ENCODE data around the gene THTPA.
"Not testable (repeated sequence)": the region's sequence is repeated elsewhere in the genome, so short reads cannot be mapped to it uniquely, and the experiment has no call there.

Gene THTPA

DNA sequence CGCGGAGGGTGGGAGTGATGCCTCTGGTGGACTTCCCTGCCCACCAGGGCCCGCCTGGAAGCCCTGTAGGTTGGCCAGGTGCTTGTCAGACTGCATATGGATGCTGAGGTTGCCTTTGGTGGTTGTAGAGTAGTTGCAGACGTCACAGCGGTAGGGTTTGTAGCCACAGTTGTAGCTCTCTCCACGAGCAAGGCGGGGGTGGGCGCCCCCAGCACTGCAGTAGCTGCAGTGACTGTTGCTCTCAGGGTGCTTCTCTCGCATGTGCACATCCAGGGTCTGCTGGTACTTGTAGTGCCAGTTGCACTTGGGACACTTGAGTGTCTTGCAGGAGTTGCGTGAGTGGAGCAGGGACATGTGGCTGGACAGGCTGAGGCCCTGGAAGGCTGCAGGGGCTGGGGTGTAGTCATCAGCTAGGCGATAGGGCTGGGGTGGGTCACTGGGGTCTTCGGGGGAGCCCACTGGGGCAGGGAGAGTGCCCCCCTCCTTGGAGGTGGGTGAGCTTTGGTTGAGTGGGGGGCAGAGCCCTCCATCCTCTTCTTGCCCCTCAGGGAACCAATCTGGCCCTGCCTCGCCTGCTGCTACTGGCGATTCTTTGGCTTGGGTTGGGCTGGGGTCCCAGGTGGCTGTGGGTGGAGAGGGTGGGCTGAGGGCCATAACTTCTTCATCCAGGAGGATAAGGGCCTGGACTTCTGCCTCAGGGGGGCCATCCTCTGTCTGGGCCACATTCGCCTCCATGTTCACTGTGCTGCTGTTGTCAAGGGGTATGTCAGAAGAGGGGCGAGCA, 22.2 kb upstream of the THTPA start:
- DNase-seq = no peak

DNA sequence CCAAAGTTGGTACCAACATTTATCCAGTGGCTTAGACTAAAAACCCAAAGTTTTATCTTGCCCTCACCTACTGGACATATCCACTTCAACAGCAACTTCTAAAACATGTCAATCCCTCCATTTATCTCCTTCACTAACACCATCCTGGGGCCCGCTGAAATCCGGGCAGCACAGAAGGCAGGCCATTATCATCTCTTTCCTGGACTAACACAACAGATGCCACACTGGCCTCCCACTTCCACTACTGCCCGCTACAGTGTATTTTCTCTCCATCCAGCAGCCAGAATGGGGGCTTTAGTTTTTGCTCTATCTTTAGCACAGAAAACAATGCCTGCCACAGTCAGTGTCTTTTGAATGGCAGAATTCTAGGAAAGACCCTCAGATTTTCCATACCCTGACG, 20.1 kb upstream of the THTPA start:
- no peak for DNase-seq

DNA sequence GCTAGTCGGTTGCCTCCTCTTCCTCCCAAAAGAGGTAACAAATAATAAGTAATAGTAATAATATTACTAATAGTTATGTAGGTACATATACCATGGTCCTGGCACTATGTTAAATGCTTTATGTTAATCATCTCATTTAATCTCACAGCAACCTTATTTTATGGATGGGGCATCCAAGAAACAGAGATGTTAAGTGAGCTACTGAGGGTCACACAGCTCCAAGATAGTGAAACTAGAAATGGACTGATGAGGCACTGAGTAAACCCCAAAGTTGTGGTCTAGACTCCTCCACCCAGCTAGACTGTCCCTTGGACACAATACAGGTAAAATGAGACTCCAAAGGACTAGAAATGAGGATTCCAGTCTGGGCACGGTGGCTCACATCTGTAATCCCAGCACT, 19.6 kb upstream of the THTPA start:
- no peak for DNase-seq

DNA sequence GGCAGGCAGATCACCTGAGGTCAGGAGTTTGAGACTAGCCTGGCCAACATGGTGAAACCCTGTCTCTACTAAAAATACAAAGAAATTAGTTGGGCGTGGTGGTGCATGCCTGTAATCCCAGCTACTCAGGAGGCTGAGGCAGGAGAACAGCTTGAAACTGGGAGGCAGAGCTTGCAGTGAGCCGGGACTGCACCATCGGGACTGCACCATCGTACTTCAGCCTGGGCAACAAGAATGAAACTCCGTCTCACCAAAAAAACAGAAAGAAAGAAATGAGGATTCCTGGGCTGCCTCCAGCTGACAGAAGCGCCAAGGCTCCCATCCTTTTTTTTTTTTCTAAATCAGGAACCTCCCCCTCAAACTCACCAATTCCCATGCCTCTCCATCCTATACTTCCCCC, 19.2 kb upstream of the THTPA start:
- not testable (repeated sequence) for DNase-seq

DNA sequence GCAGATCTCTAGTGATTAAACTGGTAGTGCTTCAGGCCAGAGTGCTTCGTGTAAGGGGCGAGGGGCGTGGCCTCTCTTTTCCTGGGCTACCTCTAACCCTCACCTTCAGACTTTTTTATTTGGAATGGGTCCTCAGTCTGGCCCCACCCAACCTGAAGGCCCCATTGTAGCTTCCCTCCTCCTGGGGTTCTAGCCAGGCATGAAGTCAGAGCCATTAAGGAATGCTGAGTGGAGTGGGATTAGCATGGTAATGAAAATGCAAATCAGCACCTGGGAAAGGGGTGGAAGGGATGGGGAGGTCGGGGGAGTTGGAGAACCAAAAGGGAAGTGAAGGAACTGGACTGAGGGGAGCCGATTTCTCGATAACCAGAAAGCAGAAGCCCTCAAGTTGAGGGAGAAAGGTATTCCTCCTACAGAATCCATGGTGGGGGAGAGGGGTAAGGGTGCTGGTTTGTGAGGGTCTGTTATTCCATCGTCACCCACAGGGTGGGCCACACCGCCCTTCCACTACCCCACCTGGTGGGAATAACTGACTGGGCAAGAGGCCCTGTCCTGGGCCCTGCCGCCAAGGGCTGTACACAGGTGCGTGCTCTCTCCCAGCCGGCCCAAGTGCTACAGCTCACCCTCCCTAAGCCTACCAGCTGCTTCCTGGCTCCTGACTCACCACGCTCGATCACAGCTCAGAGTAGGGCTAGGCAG, 18.6 kb upstream of the THTPA start:
- no peak for DNase-seq

DNA sequence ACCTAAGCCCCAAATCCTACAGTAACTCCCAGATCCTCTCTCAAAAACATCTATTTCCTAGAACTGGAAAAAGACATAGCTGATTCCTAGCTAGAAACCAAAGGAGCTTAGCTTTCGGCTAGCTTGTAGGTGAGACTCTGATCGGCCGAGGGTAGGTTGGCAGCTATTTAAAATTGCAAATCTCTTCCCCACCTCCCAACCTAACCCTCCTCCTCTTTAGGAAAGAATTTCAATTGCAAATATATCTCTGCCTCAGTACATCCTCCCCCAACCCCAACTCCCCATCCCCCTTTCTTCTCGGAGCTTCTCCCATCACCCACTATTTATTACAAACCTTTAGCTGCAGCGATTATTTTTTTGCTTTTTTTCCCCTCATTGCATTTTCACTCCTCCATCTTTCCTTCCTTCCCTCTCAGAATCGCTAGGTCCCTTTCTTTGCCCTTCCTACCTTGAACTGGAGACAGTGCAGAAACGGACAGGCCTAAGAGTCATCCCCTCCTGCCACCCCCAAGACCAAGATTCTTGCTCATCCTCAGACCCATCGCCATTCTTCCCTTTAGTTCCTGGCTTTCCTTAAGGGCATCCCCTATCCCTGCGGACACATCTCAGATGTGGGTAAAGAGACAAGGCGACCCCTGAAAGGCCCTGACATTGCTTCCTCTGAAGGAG, 17.9 kb upstream of the THTPA start:
- no peak for DNase-seq

DNA sequence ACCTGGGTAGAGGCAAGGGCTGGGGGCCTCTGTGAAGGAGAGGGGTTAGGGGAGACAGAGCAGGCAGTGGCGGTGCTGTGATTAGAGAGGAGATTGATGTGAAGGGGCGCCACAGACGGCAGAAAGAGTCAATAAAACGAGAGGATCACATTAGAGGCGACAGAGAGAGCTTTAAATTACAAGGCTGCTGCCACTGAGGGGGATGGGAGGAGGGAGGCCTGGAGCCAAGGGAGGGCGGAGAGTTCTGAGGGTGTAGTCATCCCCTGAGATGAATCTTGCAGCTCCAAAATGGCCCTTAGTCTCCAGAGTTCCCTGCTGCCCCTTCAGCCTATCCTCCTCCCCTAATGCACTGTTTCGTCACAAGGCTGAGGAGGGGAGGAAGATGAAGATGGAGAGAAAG, 17.3 kb upstream of the THTPA start:
- DNase-seq = no peak

DNA sequence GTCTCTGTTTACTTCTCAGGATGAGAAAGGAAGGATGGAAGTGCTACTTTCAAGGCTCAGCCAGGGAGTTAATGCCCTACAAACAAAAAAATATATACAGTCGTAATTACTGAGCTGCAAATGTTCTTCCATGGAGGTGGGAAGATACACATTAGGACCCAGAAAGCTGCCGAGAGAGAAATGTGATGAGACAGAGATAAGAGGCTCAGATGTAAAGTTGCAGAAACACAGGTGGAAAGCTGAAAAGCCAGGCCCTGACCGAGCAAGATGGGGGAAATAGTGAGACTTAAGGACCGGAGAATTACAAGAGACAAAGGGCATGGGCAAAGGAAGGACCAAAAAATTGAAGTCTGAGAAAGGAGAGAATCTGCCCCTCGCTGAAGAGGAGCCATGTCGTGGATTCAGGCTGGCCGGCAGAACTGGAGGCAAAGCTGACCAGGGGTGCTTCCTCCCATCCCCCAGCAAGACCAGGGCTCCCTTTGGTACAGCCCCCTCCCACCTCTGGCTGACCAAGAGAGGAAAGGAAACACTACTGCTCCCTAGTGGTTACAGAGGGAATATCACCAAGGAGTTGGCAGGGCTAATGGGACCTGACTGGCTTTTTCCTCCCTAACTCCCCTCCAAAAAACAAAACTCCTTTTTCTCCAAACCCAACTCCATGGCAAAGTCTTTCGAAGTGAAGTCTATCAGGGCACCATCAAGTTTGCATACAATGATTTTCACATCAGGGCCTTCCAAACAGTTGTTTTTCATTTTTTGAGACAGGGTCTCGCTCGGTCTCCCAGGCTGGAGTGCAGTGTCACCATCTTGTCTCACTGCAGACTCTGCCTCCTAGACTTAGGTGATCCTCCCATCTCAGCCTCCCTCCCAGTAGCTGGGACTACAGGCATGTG, 16.6 kb upstream of the THTPA start:
- DNase-seq = no peak

DNA sequence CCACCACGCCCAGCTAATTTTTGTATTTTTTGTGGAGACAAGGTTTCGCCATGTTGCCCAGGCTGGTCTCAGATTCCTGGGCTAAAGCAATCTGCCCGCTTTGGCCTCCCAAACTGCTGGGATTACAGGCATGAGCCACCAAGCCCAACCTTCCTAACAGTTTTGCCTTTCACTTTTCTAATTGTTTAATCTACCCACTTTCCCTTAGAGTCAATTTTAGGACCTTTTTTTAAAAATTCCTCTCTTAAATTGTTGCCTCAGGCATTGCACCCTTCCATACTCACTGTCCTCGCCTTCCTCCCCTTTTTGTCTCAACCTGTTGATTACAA, 16.0 kb upstream of the THTPA start:
- DNase-seq = no peak

DNA sequence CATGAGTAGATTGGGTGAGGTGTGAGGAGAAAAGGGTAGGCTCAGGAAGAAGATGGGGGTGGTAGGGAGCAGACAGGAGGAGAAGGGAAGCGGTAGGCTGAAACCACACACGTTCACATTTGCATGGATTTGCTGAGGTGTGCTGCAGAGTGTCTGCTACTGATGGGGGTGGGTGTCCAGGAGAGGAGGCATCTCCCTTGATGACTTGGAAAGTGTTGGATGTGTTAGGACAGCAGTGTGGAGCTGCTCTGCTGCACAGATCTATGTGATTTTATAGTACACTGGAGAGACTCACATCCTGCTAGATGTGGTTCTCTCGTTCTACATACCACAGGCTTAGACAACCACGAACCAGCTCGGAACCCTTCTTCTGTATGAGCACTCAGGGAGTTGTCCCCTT, 13.8 kb upstream of the THTPA start:
- DNase-seq = no peak

DNA sequence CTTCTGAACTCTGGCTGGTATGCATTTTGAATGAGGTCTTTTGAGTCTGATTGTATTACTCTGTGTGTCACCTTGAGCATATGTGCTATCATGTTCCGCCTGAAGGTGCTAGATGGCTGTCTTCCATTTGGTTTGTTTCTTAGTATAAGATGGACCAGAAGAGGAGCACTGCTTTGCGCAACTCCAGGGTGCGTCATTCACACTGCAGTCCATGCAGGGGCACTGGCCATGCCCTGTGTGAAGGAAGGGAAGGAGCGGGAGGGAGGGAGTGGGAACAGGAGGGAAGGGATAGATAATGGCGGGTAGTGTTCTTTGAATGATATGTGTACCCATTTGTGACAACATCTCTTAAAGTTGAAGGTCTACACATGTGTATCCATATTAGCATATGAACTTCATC, 12.7 kb upstream of the THTPA start:
- no peak for DNase-seq

DNA sequence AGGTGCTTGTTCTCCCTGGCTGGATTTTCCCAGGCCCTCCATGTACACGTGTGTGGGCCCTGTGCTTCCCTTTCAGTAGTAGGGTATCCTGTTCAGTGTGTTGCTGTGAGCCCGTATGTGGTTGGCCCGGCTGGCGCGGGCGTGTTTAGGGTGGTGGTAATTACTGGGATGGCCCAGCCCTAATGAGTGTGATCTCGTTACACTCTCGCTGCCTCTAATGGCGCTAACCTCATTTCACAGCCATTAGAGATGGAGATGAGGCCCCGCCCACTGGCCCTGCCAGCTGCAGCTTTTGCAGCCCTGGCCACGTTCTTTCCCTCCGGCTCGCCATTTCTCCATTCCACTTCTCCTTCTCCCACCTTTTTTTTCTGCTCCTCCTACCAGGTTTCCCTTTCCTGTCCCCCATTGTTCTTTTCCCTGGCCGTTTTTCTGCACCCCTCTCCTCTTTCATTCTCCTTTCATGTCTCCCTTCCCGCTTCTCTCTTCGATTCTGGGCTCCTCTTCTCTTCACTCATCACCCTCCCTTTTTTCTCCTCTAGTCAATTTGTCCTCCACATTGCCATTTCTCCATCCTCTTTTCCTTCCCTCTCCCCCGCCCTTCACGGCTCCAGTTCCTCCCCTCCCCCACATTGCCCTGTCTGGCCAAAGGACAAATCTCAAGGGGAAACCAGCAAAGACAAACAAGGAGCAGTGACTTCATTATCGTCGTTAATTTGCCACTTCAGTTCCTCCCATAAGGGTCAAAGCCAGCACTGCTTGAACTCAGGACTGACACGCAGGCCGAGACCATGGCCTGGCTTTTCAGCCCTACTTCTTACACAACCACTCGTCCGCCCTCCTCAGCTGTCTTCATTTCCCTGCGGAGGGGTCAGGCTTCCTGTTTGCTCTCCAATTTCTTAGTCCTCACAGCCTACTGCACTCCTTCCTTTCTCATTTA, 11.3 kb upstream of the THTPA start:
- DNase-seq = no peak

DNA sequence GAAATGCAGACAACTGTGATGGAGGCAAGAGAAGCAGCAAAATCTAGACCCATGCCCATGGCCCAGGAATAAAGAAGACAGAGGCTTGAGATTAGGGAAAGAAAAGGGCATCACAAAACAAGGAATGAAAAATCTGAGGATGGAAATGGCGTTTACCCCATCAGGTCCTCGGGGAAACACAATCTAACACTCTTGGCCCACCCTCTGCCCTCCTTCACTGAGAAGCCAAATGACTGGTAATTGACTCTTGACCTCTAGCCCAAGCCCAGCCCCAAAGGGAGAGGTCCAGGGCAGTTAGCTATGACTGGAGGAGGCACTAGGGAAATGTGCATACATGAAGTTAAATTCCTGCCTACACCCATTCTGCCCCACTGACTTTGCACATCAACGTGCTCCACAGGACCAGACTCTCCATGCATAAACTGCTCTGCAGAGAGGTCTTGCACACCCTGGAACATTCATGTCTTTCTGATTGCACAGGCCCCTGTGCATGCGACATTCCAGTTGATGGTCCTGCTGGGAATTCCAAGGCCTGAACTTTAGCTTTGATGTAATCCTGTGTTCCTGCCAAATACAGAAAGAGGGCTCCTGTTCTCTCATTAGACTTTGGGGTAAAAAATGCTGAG, 10.2 kb upstream of the THTPA start:
- no peak for DNase-seq

DNA sequence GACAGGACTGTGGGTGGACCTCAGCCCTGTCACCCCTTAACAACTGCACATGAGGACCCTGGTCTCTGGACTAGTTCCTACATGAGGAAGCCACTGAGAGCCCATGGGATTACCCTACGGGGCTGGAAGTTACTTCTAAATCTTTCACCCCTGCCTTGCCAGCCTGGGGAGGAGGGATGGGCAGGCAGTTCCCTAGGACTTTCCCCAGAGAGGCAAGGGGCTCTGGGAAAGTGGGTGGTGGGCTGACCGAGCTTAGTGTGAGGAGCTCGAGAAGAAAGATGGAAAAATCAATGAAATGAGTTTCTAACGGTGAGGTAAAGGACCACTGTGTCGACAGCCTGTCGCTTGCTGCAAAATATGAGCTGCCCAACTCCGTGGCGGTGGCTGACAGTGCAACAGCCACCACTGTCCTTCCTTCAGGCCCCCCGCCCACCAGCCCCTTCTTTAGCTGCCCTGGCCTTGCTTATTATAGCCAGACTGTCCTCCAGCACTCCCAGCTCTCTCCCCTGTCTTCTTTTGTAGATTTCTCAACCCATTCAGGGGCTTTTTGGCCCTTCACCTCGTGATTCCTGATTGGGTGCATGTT, 9.5 kb upstream of the THTPA start:
- DNase-seq = no peak

DNA sequence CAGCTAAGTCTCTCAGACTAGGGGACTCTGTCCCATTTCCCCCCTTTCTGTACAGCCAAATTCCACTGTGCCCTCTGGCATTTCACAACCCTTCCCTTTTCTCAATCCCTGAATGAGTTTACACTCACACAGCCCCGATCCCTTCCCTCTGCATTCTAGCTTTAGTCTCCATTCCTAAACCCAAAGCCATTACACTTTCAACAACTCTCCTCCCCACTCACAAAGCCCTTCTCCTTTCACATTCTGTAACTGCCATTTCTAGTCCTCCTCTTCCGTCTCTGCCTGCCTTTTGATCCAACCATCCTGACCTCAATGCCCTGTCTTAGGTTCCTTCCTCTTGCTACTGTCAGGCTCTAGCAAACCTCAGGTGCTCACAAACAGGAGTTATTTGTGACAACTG, 8.1 kb upstream of the THTPA start:
- no peak for DNase-seq

DNA sequence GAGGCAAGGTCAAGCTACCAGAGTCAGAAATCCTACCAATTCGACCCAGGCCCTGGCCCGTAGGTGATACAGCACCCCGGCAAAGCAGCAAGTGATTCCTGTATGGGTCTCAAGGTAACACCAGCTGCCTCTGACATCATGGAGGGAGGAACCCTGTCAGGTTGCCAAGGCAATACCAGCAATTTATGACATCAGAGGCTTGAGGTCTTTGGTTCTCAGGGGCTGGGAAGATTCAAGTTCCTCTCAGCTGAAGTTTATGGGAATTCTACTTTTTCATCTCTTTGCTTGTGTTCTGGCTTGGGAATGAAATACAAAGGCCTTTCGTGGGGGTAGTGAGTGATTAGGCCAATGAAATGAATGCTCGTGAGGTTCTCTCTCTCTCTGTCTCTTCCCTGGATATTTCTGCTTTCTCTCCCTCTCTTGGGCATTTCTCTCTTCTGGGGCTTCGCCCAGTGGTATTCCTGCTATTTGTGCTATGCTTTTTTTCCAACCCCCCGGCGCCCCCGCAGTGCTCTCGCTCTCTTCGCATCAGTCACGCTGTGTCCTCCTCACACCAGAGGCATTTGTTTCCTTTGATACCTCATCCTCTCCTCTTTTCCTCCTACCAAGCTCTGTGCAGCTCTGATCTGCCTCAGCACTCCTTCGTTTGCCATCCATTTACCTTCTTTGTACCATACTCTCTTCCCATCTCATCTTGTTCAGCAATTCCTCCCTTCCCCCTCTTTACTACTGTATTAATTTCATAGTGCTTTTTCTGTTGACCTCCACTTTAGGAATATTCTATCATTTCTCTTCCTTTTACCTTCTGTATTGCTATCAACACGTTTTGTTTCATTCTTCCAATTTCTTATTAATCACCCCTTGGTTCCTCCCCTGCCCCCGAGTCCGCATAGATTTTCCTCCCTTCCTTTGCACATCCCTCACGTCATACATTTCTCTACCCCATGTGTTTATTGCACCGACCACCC, 7.4 kb upstream of the THTPA start:
- DNase-seq = no peak

DNA sequence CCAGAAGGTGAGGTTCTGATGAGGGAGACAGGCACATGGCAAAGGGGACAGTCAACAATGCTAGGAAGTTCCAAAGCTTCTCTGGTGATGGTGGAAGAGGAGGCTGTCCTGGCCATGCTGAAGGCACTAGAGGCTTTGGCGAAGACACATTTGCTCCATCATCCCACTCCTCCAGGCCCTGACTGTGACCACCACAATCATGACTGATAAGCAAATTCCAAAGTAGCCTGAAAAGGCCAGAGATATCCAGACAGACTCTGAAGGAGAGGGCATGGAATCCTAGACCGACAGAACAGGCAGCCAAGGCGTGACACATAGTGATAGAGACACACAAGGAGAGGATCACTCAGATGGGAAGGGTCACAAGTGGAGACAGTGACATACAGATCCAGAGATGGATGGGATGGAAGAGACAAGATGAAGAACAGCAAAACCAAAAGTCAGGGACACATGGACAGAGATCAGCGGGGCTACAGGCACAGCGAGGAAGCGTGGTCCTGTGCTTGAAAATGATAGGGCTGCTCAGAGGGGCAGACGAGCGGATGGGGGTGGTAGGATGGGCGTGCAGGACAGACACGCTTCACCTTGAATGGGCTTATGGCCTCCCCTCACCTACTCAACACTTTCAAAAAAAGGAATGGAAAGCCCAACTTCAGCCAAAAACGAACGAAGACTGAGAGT, 5.8 kb upstream of the THTPA start:
- no peak for DNase-seq

DNA sequence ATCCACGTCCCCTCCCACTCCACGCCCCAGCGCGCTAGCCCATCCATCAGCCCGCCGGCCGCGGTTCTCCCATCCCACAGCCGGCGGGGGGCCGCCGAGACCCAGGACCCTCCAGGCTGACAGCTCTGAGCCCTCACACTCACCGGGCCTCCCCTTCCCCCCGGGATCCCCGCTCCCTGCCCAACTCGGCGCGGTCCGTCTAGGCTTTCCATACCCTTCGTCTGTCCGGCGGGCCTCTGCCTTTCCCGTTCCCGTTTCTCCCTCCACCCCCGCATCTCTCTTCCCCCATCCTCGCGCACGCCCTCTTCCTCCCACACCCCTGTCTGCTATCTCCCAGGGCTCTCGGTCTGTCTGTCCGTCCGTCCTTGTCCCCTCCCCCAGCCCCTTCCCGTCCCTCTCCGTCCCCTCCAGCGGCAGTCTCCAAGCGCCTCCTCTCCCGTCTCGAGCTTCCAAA, 5.2 kb upstream of the THTPA start:
- no peak for DNase-seq

Data from activated naive CD4-positive, alpha-beta T cell (primary cell).